Measurements from ENCODE around the gene DLG4.

DNA sequence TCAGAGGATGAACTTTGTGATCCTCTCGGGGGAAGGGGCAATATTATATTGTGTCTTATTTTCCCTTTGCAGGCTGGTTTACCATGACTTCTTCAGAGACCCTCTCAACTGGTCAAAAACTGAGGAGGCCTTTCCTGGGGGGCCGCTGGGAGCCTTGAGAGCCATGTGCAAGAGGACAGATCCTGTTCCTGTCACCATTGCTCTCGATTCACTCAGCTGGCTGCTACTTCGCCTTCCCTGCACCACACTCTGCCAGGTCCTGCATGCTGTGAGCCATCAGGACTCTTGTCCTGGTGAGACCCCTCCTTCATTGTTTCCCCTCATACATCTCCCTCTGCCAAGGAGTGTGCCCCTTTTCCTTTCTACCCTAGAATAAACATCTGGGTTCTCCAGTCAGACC lies 34.9 kb upstream of the DLG4 start:
- no peak for TF ChIP-seq FOXP2 (optimal IDR thresholded peaks at IDR 0.05; ENCODE audit: control extremely low read depth, extremely low read length, insufficient read depth)
- TF ChIP-seq POLR2AphosphoS5 (IDR thresholded peaks at IDR 0.05; ENCODE audit: borderline replicate concordance, low read depth, low read length) = no peak
- no peak for TF ChIP-seq EZH2 (IDR thresholded peaks at IDR 0.05)
